HCT116 (cell line): Measurements from ENCODE around the gene PGC. TPM values are rescaled to one million over a fixed set of nuclear protein-coding genes. Genes with fewer than 3 reads are reported as not detected.

Source experiments
- ATAC-seq: fragments of 200-7000 bp; cut with Tn5 transposase; 2 replicates; pipeline ENCODE4 v1.9.1; 2020; ENCODE audit warnings: mild to moderate bottlenecking, moderate library complexity
- BruUV-seq: library from RNA; stranded (reverse); fragments of 400-500 nt; replicated peaks from 2 replicates; lab custom pipeline; 2021; lab: Mats Ljungman, UMichigan
- CTCF ChIA-PET: fragments of 300-600 bp; sonication (Branson Sonifier 250); formaldehyde crosslinking; loops from one replicate; lab custom pipeline; 2021; ENCODE audit warnings: antibody characterized with exemption; lab: Charles Lee
- POLR2A ChIA-PET: fragments of 300-600, 350-600 bp; sonication (Branson Sonifier 250); formaldehyde crosslinking; loops from one replicate; lab custom pipeline; 2021; ENCODE audit warnings: antibody characterized with exemption; lab: Charles Lee
- RAD21 ChIA-PET, 2 experiments: fragments of 300-600 bp; sonication (Branson Sonifier 250); formaldehyde crosslinking; loops; one replicate each; lab custom pipeline; 2023; ENCODE audit warnings: low total read pairs in 2 of 2; ENCODE audit not compliant: uncharacterized antibody in 2 of 2, unreplicated experiment in 2 of 2, low non-redundant PET in 1 of 2; lab: Charles Lee
- DNase-seq: peaks from one replicate; pipeline ENCODE4 v3.0.0-alpha.2; 2010; ENCODE audit warnings: low read depth, low spot score
- H2AFZ ChIP-seq: fragments of 200-600 bp; shearing (Covaris generic), sonication (generic); 2 replicates; pipeline ENCODE4 v1.6.1; 2017; ENCODE audit warnings: low read depth, mixed run types, mixed read lengths, antibody characterized with exemption, low read length; ENCODE audit not compliant: poor library complexity, severe bottlenecking
- H3K27ac ChIP-seq: 2 replicates; pipeline ENCODE4 v1.5.1; 2012; ENCODE audit warnings: low read depth, low read length
- H3K27me3 ChIP-seq: fragments of 200-600 bp; sonication (generic); 2 replicates; pipeline ENCODE4 v1.6.1; 2016; ENCODE audit warnings: mixed run types, low read length, mixed read lengths; ENCODE audit not compliant: insufficient read depth
- H3K36me3 ChIP-seq, 2 experiments: fragments of 200-500 bp in 1 of 2; fragments of 200-600 bp in 1 of 2; sonication (Bioruptor generic) in 1 of 2; sonication (generic) in 1 of 2; 2 replicates each; pipeline versions ENCODE4 v1.5.1 to v1.6.1; 2014 to 2016; ENCODE audit warnings: low read length in 2 of 2, inconsistent platforms in 1 of 2, mixed read lengths in 1 of 2, mixed run types in 1 of 2; ENCODE audit not compliant: insufficient read depth in 2 of 2, control insufficient read depth in 1 of 2
- H3K4me1 ChIP-seq, 2 experiments: fragments of 200-600 bp in 1 of 2; sonication (generic) in 1 of 2; 2 replicates each; pipeline versions ENCODE4 v1.5.1 to v1.6.1; 2012 to 2017; ENCODE audit warnings: low read length in 2 of 2, inconsistent platforms in 1 of 2, mild to moderate bottlenecking in 1 of 2, mixed read lengths in 1 of 2, mixed run types in 1 of 2, moderate library complexity in 1 of 2; ENCODE audit not compliant: insufficient read depth in 2 of 2, control insufficient read depth in 1 of 2
- H3K4me2 ChIP-seq: fragments of 200-600 bp; sonication (generic); 2 replicates; pipeline ENCODE4 v1.6.1; 2017; ENCODE audit warnings: mixed run types, low read length, mixed read lengths
- H3K4me3 ChIP-seq, 2 experiments: fragments of 200-600 bp in 1 of 2; sonication (generic) in 1 of 2; replicated peaks in 1 of 2; 2 replicates each; pipeline ENCODE4 v1.5.1; 2011 to 2016; ENCODE audit warnings: low read length in 2 of 2, control low read depth in 1 of 2, low read depth in 1 of 2, mild to moderate bottlenecking in 1 of 2, mixed read lengths in 1 of 2, mixed run types in 1 of 2
- H3K79me2 ChIP-seq: fragments of 200-600 bp; sonication (generic); 2 replicates; pipeline ENCODE4 v1.6.1; 2017; ENCODE audit warnings: mild to moderate bottlenecking, mixed run types, low read length, moderate library complexity, mixed read lengths; ENCODE audit not compliant: insufficient read depth
- H3K9ac ChIP-seq: fragments of 200-600 bp; sonication (generic); 2 replicates; pipeline ENCODE4 v1.6.1; 2016; ENCODE audit warnings: low read length, mixed read lengths
- H3K9me2 ChIP-seq: fragments of 200-600 bp; sonication (generic), shearing (Covaris generic); 2 replicates; pipeline ENCODE4 v1.6.1; 2017; ENCODE audit warnings: mixed run types, mild to moderate bottlenecking, moderate library complexity; ENCODE audit not compliant: insufficient read depth
- H3K9me3 ChIP-seq, 2 experiments: fragments of 200-500 bp in 1 of 2; fragments of 200-600 bp in 1 of 2; sonication (Bioruptor generic) in 1 of 2; sonication (generic) in 1 of 2; 2 replicates each; pipeline ENCODE4 v1.6.1; 2014 to 2017; ENCODE audit warnings: low read length in 2 of 2, mixed read lengths in 2 of 2, inconsistent platforms in 1 of 2, low read depth in 1 of 2, mild to moderate bottlenecking in 1 of 2, mixed run types in 1 of 2, moderate library complexity in 1 of 2; ENCODE audit not compliant: control insufficient read depth in 1 of 2, insufficient read depth in 1 of 2
- H4K20me1 ChIP-seq: fragments of 200-600 bp; sonication (generic), shearing (Covaris generic); 2 replicates; pipeline ENCODE4 v1.6.1; 2017; ENCODE audit warnings: mixed run types, mild to moderate bottlenecking, moderate library complexity; ENCODE audit not compliant: insufficient read depth
- CEBPB ChIP-seq: IDR thresholded peaks from 2 replicates; pipeline ENCODE4 v1.6.1; 2012; ENCODE audit warnings: low read depth
- ELF1 ChIP-seq: IDR thresholded peaks from 2 replicates; pipeline ENCODE4 v1.6.1; 2012; ENCODE audit warnings: low read depth, borderline replicate concordance
- EZH2 ChIP-seq: fragments of 200-600 bp; sonication (generic); IDR thresholded peaks from 2 replicates; pipeline ENCODE4 v1.6.1; 2017; ENCODE audit warnings: antibody characterized with exemption, mixed run types
- REST ChIP-seq: IDR thresholded peaks from 2 replicates; pipeline ENCODE4 v1.6.1; 2012; ENCODE audit warnings: low read depth
- ZBTB33 ChIP-seq: IDR thresholded peaks from 2 replicates; pipeline ENCODE4 v1.6.1; 2011; ENCODE audit warnings: mild to moderate bottlenecking, low read length, moderate library complexity; ENCODE audit not compliant: insufficient replicate concordance; ENCODE audit errors: extremely low read depth
- intact Hi-C: fragments of 100-400 bp; cut with micrococcal nuclease; formaldehyde crosslinking; loops from 2 replicates; pipeline ENCODE4 v1.10.0; 2022
- total RNA-seq: library from RNA; stranded (reverse); gene quantifications from one replicate; pipeline ENCODE4 v1.2.1, GENCODE V29; 2021; ENCODE audit not compliant: unreplicated experiment

The PGC gene
- total RNA-seq, 1 experiment from 2014 or later: 1.2 TPM

GRCh38 chr6:41720783-41721182 is 26.4 kb downstream of the PGC start:
- POLR2A ChIA-PET: no interaction called here
- intact Hi-C loops: no loop called here
- H3K4me2 ChIP-seq: no peak overlapping the region
- no peaks in the 10 kb centered on the region for H3K27me3 ChIP-seq
- no peak for DNase-seq
- no peaks in the 10 kb centered on the region for H3K36me3 ChIP-seq
- H3K79me2 ChIP-seq: no peaks in the 10 kb centered on the region
- RAD21 ChIA-PET: no interaction called here
- no TSS peak for BruUV-seq
- CTCF ChIA-PET: no interaction called here
- no peaks in the 10 kb centered on the region for H3K9me2 ChIP-seq
- H3K9ac ChIP-seq: no peak overlapping the region
- no peak overlapping the region for H3K27ac ChIP-seq
- H3K4me3 ChIP-seq: no peak overlapping the region
- no peaks in the 10 kb centered on the region for H4K20me1 ChIP-seq
- TF ChIP-seq CEBPB (no peak), ELF1 (no peak)
- H3K4me1 ChIP-seq: peaks cover 9 to 15% of the 10 kb centered on the region in 2 experiments; a peak in 3 of 4 replicates
- no peak overlapping the region for H2AFZ ChIP-seq
- no peak for ATAC-seq
- no peaks in the 10 kb centered on the region for H3K9me3 ChIP-seq

- Histone ChIP-seq H3K79me2 (no peaks in the 10 kb centered on the region), H3K4me1 (peaks cover 10 to 17% of the 10 kb centered on the region in 2 experiments; a peak in 3 of 4 replicates), H3K9me2 (no peaks in the 10 kb centered on the region), H3K9ac (no peak overlapping the region), H3K27ac (no peak overlapping the region), H3K27me3 (no peaks in the 10 kb centered on the region), H3K4me3 (no peak overlapping the region), H3K36me3 (no peaks in the 10 kb centered on the region), H3K9me3 (no peaks in the 10 kb centered on the region), H3K4me2 (no peak overlapping the region), H2AFZ (no peak overlapping the region), H4K20me1 (no peaks in the 10 kb centered on the region)
- no TSS peak for BruUV-seq
- CTCF ChIA-PET: interaction anchor here (1.6 kb wide), 1 partner anchor 14 kb away, joined by 5 read pairs; no protein-coding TSS in a partner anchor
- RAD21 ChIA-PET: no interaction called here
- intact Hi-C loops: no loop called here
- TF ChIP-seq EZH2 (no peak), REST (no peak), ZBTB33 (no peak)
- ATAC-seq (no peak), DNase-seq (no peak)
- POLR2A ChIA-PET: no interaction called here
Measured at GRCh38 chr6:41720262-41720620, 27.0 kb downstream of the PGC start.
